GM12878 (cell line): ENCODE data around the gene STX16.

ENCODE experiments used
- CBFB ChIP-seq: IDR thresholded peaks from 2 replicates; pipeline ENCODE4 v1.6.1; 2016; ENCODE audit warnings: antibody characterized with exemption, low read depth
- CEBPB ChIP-seq, 2 experiments: fragments of 150-350 bp in 1 of 2; IDR thresholded peaks; 2 replicates each; pipeline ENCODE4 v1.6.1; 2012 to 2014; ENCODE audit warnings: low read depth in 2 of 2, low read length in 2 of 2, borderline replicate concordance in 1 of 2, inconsistent platforms in 1 of 2
- CEBPZ ChIP-seq: fragments of 150-350 bp; IDR thresholded peaks from 2 replicates; pipeline ENCODE4 v1.6.1; 2016; ENCODE audit warnings: low read depth, low read length
- EP300 ChIP-seq, 2 experiments: fragments of 150-350 bp in 1 of 2; IDR thresholded peaks; 2 replicates each; pipeline ENCODE4 v1.6.1; 2011 to 2012; ENCODE audit warnings: low read depth in 2 of 2, low read length in 2 of 2, borderline replicate concordance in 1 of 2, improper control_type of control experiment in 1 of 2, inconsistent platforms in 1 of 2; ENCODE audit not compliant: control insufficient read depth in 1 of 2
- JUNB ChIP-seq: IDR thresholded peaks from 2 replicates; pipeline ENCODE4 v1.6.1; 2016; ENCODE audit warnings: antibody characterized with exemption, mild to moderate bottlenecking
- PML ChIP-seq: IDR thresholded peaks from 2 replicates; pipeline ENCODE4 v1.6.1; 2012; ENCODE audit warnings: low read length, inconsistent platforms
- POLR2AphosphoS5 ChIP-seq: IDR thresholded peaks from 2 replicates; pipeline ENCODE4 v1.6.1; 2011; ENCODE audit warnings: mild to moderate bottlenecking, low read length, inconsistent platforms
- RAD21 ChIP-seq: IDR thresholded peaks from 2 replicates; pipeline ENCODE4 v1.6.1; 2011; ENCODE audit warnings: mild to moderate bottlenecking, low read depth, low read length, moderate library complexity; ENCODE audit not compliant: insufficient read depth
- SMC3 ChIP-seq: IDR thresholded peaks from 2 replicates; pipeline ENCODE4 v1.6.1; 2011; ENCODE audit warnings: low read length, improper control_type of control experiment, borderline replicate concordance
- SREBF2 ChIP-seq: IDR thresholded peaks from 2 replicates; pipeline ENCODE4 v1.6.1; 2012; ENCODE audit warnings: mild to moderate bottlenecking, low read length
- YY1 ChIP-seq: IDR thresholded peaks from 2 replicates; pipeline ENCODE4 v1.6.1; 2011; ENCODE audit warnings: low read depth, mild to moderate bottlenecking, low read length
- TF ChIP-seq, protein P1 (sequence below), 3 experiments: IDR thresholded peaks in 2 of 3; conservative IDR thresholded peaks in 1 of 3; 2 replicates each; pipeline ENCODE4 v1.5.1; 2011; ENCODE audit warnings: low read depth in 3 of 3, low read length in 3 of 3, mild to moderate bottlenecking in 3 of 3, control low read depth in 2 of 3, moderate library complexity in 2 of 3, inconsistent platforms in 1 of 3, mixed read lengths in 1 of 3; ENCODE audit not compliant: control insufficient read depth in 2 of 3, insufficient read depth in 1 of 3; ENCODE audit errors: extremely low read depth in 1 of 3

- TF ChIP-seq CEBPZ (no peak), YY1 (no peak), SREBF2 (no peak), POLR2AphosphoS5 (no peak), CBFB (no peak), CEBPB (IDR thresholded peaks at IDR 0.05; ENCODE audit: borderline replicate concordance in 1 of 2, low read depth in 2 of 2, low read length in 2 of 2) (no peak), PML (no peak), RAD21 (no peak), JUNB (no peak), EP300 (IDR thresholded peaks at IDR 0.05; ENCODE audit: borderline replicate concordance in 1 of 2, control insufficient read depth in 1 of 2, low read depth in 2 of 2, low read length in 2 of 2) (no peak), SMC3 (no peak)
- TF ChIP-seq, protein P1, sequence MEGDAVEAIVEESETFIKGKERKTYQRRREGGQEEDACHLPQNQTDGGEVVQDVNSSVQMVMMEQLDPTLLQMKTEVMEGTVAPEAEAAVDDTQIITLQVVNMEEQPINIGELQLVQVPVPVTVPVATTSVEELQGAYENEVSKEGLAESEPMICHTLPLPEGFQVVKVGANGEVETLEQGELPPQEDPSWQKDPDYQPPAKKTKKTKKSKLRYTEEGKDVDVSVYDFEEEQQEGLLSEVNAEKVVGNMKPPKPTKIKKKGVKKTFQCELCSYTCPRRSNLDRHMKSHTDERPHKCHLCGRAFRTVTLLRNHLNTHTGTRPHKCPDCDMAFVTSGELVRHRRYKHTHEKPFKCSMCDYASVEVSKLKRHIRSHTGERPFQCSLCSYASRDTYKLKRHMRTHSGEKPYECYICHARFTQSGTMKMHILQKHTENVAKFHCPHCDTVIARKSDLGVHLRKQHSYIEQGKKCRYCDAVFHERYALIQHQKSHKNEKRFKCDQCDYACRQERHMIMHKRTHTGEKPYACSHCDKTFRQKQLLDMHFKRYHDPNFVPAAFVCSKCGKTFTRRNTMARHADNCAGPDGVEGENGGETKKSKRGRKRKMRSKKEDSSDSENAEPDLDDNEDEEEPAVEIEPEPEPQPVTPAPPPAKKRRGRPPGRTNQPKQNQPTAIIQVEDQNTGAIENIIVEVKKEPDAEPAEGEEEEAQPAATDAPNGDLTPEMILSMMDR (IDR thresholded peaks at IDR 0.05 in 2 of 3, conservative IDR thresholded peaks at IDR 0.05 in 1 of 3; ENCODE audit: control insufficient read depth in 2 of 3, extremely low read depth in 1 of 3, insufficient read depth in 1 of 3, low read depth in 3 of 3, low read length in 3 of 3): no peak
These were observed 58.1 kb downstream of the STX16 start for GRCh38 chr20:58709013-58709702.
